H1 (cell line): Measurements from ENCODE around the gene MTAP. TPM values are rescaled to one million over a fixed set of nuclear protein-coding genes. Genes with fewer than 3 reads are reported as not detected.

Experiments
- CTCF ChIA-PET: fragments of 300-600 bp; sonication (Branson Sonifier 250); formaldehyde crosslinking; loops from one replicate; lab custom pipeline; 2021; ENCODE audit not compliant: partially characterized antibody; lab: Charles Lee
- POLR2A ChIA-PET: fragments of 300-600 bp; sonication (Branson Sonifier 250); formaldehyde crosslinking; loops from one replicate; lab custom pipeline; 2021; ENCODE audit warnings: inconsistent platforms; ENCODE audit not compliant: partially characterized antibody; lab: Charles Lee
- DNase-seq, 2 experiments: peaks; one replicate each; pipeline versions ENCODE4 v3.0.0 to v3.0.0-alpha.2; 2010 to 2022; ENCODE audit warnings: low spot score in 2 of 2, low read depth in 1 of 2, mixed read lengths in 1 of 2
- FAIRE-seq: peaks from 2 replicates; lab custom pipeline; 2011; peaks lifted over from hg19 to GRCh38; lab: Jason Lieb, UNC
- H2AFZ ChIP-seq: 2 replicates; pipeline ENCODE4 v1.8.1; 2012; ENCODE audit warnings: low read length, inconsistent platforms
- H2AK5ac ChIP-seq: 2 replicates; pipeline ENCODE4 v1.6.1; 2013; ENCODE audit warnings: low read depth, low read length
- H2BK120ac ChIP-seq: replicated peaks from 2 replicates; pipeline ENCODE3; 2013; ENCODE audit warnings: low read depth, low read length, inconsistent platforms
- H2BK12ac ChIP-seq: 2 replicates; pipeline ENCODE4 v1.6.1; 2013; ENCODE audit warnings: low read depth, low read length
- H2BK15ac ChIP-seq: 2 replicates; pipeline ENCODE4 v1.6.1; 2013; ENCODE audit warnings: low read length
- H2BK20ac ChIP-seq: 2 replicates; pipeline ENCODE4 v1.6.1; 2013; ENCODE audit warnings: low read length
- H2BK5ac ChIP-seq: 2 replicates; pipeline ENCODE4 v1.6.1; 2013; ENCODE audit warnings: low read depth, low read length
- H3K14ac ChIP-seq: 2 replicates; pipeline ENCODE4 v1.6.1; 2013; ENCODE audit warnings: inconsistent platforms; ENCODE audit not compliant: insufficient read length
- H3K18ac ChIP-seq: 2 replicates; pipeline ENCODE4 v1.6.1; 2013; ENCODE audit warnings: low read length; ENCODE audit errors: extremely low read depth
- H3K23ac ChIP-seq: 2 replicates; pipeline ENCODE4 v1.6.1; 2013; ENCODE audit warnings: inconsistent platforms; ENCODE audit not compliant: insufficient read length
- H3K23me2 ChIP-seq: 2 replicates; pipeline ENCODE4 v1.6.1; 2013; ENCODE audit warnings: low read depth, low read length
- H3K27ac ChIP-seq: 2 replicates; pipeline ENCODE4 v1.6.1; 2011; ENCODE audit warnings: low read depth, low read length, inconsistent platforms
- H3K27me3 ChIP-seq, 4 experiments: replicated peaks in 1 of 4; 1 replicate in 1 of 4; 2 replicates in 3 of 4; pipeline versions ENCODE4 v1.6.1 to v1.8.1; 2011 to 2013; ENCODE audit warnings: low read length in 3 of 4, mild to moderate bottlenecking in 3 of 4, inconsistent platforms in 2 of 4, mixed read lengths in 2 of 4, moderate library complexity in 1 of 4; ENCODE audit not compliant: control insufficient read depth in 3 of 4, insufficient read depth in 3 of 4; ENCODE audit errors: extremely low read depth in 1 of 4
- H3K36me3 ChIP-seq, 4 experiments: 2 replicates each; pipeline versions ENCODE4 v1.6.1 to v1.8.1; 2011 to 2013; ENCODE audit warnings: mild to moderate bottlenecking in 4 of 4, low read length in 3 of 4, moderate library complexity in 2 of 4, control low read depth in 1 of 4, inconsistent platforms in 1 of 4; ENCODE audit not compliant: insufficient read depth in 4 of 4, control insufficient read depth in 2 of 4
- H3K4ac ChIP-seq: replicated peaks from 2 replicates; pipeline ENCODE3; 2013; ENCODE audit warnings: low read length, low read depth, mixed read lengths, inconsistent platforms; ENCODE audit not compliant: insufficient read length
- H3K4me1 ChIP-seq, 4 experiments: replicated peaks in 1 of 4; 1 replicate in 1 of 4; 2 replicates in 3 of 4; pipeline versions ENCODE4 v1.6.1 to v1.8.1; 2011 to 2013; ENCODE audit warnings: low read length in 3 of 4, inconsistent platforms in 2 of 4, mixed read lengths in 1 of 4; ENCODE audit not compliant: insufficient read depth in 4 of 4, control insufficient read depth in 3 of 4
- H3K4me2 ChIP-seq, 2 experiments: 2 replicates each; pipeline versions ENCODE4 v1.6.1 to v1.8.1; 2011 to 2013; ENCODE audit warnings: low read depth in 2 of 2, low read length in 2 of 2, control low read depth in 1 of 2, inconsistent platforms in 1 of 2, mild to moderate bottlenecking in 1 of 2; ENCODE audit not compliant: insufficient read depth in 1 of 2
- H3K4me3 ChIP-seq, 4 experiments: fragments of 200-600, 300-600 bp in 1 of 4; sonication (generic), shearing (Covaris generic), sonication (Bioruptor Twin) in 1 of 4; 2 replicates each; pipeline versions ENCODE4 v1.5.1 to v1.8.1; 2011 to 2016; ENCODE audit warnings: low read length in 4 of 4, low read depth in 3 of 4, control low read depth in 2 of 4, inconsistent platforms in 2 of 4, mild to moderate bottlenecking in 2 of 4, mixed read lengths in 1 of 4, moderate library complexity in 1 of 4; ENCODE audit not compliant: insufficient read depth in 2 of 4; ENCODE audit errors: extremely low read depth in 1 of 4
- H3K56ac ChIP-seq: replicated peaks from 2 replicates; pipeline ENCODE3; 2013; ENCODE audit warnings: low read depth, mild to moderate bottlenecking, mixed read lengths, low read length, inconsistent platforms; ENCODE audit not compliant: insufficient read length
- H3K79me1 ChIP-seq: 2 replicates; pipeline ENCODE4 v1.6.1; 2013; ENCODE audit warnings: low read depth, low read length, control low read depth
- H3K79me2 ChIP-seq, 2 experiments: 2 replicates each; pipeline versions ENCODE4 v1.6.1 to v1.8.1; 2012 to 2013; ENCODE audit warnings: low read length in 2 of 2, mild to moderate bottlenecking in 2 of 2, inconsistent platforms in 1 of 2; ENCODE audit not compliant: insufficient read depth in 2 of 2, control insufficient read depth in 1 of 2
- H3K9ac ChIP-seq, 4 experiments: replicated peaks in 1 of 4; 1 replicate in 1 of 4; 2 replicates in 3 of 4; pipeline versions ENCODE4 v1.6.1 to v1.8.1; 2011 to 2013; ENCODE audit warnings: low read depth in 3 of 4, low read length in 3 of 4, control low read depth in 2 of 4, mild to moderate bottlenecking in 2 of 4, moderate library complexity in 2 of 4, inconsistent platforms in 1 of 4; ENCODE audit errors: extremely low read depth in 1 of 4
- H3K9me3 ChIP-seq, 2 experiments: 2 replicates each; pipeline versions ENCODE4 v1.6.1 to v1.8.1; 2012 to 2013; ENCODE audit warnings: mild to moderate bottlenecking in 2 of 2, moderate library complexity in 2 of 2, control low read depth in 1 of 2, inconsistent platforms in 1 of 2, low read depth in 1 of 2, low read length in 1 of 2, mixed read lengths in 1 of 2; ENCODE audit not compliant: insufficient read depth in 2 of 2
- H4K20me1 ChIP-seq, 2 experiments: replicated peaks in 1 of 2; 2 replicates each; pipeline versions ENCODE3 to v1.8.1; 2011 to 2013; ENCODE audit warnings: inconsistent platforms in 2 of 2, low read length in 2 of 2, mild to moderate bottlenecking in 1 of 2; ENCODE audit not compliant: insufficient read depth in 2 of 2, control insufficient read depth in 1 of 2
- H4K5ac ChIP-seq: 2 replicates; pipeline ENCODE4 v1.6.1; 2013; ENCODE audit warnings: low read length, low read depth, mixed read lengths, inconsistent platforms; ENCODE audit not compliant: insufficient read length
- H4K8ac ChIP-seq: 2 replicates; pipeline ENCODE4 v1.8.0; 2013; ENCODE audit warnings: mild to moderate bottlenecking, moderate library complexity, low read length, inconsistent platforms; ENCODE audit not compliant: insufficient read depth; ENCODE audit errors: extremely low read depth
- H4K91ac ChIP-seq: replicated peaks from 2 replicates; pipeline ENCODE3; 2013; ENCODE audit warnings: low read length, mixed read lengths, inconsistent platforms; ENCODE audit not compliant: insufficient read length
- CBX5 ChIP-seq: fragments of 300-800, 300-1000 bp; sonication (generic); IDR thresholded peaks from 2 replicates; pipeline ENCODE4 v1.7.1; 2016; ENCODE audit warnings: antibody characterized with exemption, low read length, low read depth
- CHD1 ChIP-seq: IDR thresholded peaks from 2 replicates; pipeline ENCODE4 v1.6.1; 2012; ENCODE audit warnings: low read depth, low read length, improper control_type of control experiment
- HDAC2 ChIP-seq, 2 experiments: fragments of 300-600 bp in 1 of 2; sonication (generic) in 1 of 2; IDR thresholded peaks; 2 replicates each; pipeline ENCODE4 v1.6.1; 2011 to 2012; ENCODE audit warnings: low read depth in 2 of 2, low read length in 2 of 2, mild to moderate bottlenecking in 2 of 2, moderate library complexity in 2 of 2, borderline replicate concordance in 1 of 2, inconsistent platforms in 1 of 2
- JUN ChIP-seq: IDR thresholded peaks from 2 replicates; pipeline ENCODE4 v1.6.1; 2011; ENCODE audit warnings: low read depth, mild to moderate bottlenecking, improper control_type of control experiment, low read length
- POLR2A ChIP-seq, 2 experiments: IDR thresholded peaks; 1 replicate in 1 of 2; 2 replicates in 1 of 2; pipeline ENCODE4 v1.6.1; 2011; ENCODE audit warnings: low read depth in 2 of 2, low read length in 2 of 2, mild to moderate bottlenecking in 2 of 2; ENCODE audit errors: control extremely low read depth in 1 of 2
- POLR2AphosphoS5 ChIP-seq: IDR thresholded peaks from 2 replicates; pipeline ENCODE4 v1.6.1; 2011; ENCODE audit warnings: low read depth, low read length
- RNF2 ChIP-seq: fragments of 200-900, 300-1000 bp; sonication (generic); IDR thresholded peaks from 2 replicates; pipeline ENCODE4 v1.7.1; 2016; ENCODE audit warnings: borderline replicate concordance, low read depth, mild to moderate bottlenecking, antibody characterized with exemption, low read length; ENCODE audit not compliant: poor library complexity, severe bottlenecking; ENCODE audit errors: missing control alignments
- RXRA ChIP-seq: IDR thresholded peaks from 2 replicates; pipeline ENCODE4 v1.6.1; 2011; ENCODE audit warnings: low read depth, mild to moderate bottlenecking, low read length, moderate library complexity; ENCODE audit not compliant: insufficient read depth
- SAP30 ChIP-seq: fragments of 300-600 bp; sonication (generic); IDR thresholded peaks from 2 replicates; pipeline ENCODE4 v1.7.1; 2012; ENCODE audit warnings: low read length, moderate library complexity, mild to moderate bottlenecking, inconsistent platforms; ENCODE audit not compliant: insufficient read depth, insufficient replicate concordance
- SP2 ChIP-seq: IDR thresholded peaks from 2 replicates; pipeline ENCODE4 v1.6.1; 2012; ENCODE audit warnings: mild to moderate bottlenecking, low read length, inconsistent platforms
- SRF ChIP-seq: IDR thresholded peaks from 2 replicates; pipeline ENCODE4 v1.6.1; 2011; ENCODE audit warnings: mild to moderate bottlenecking, low read depth, low read length, moderate library complexity
- TBP ChIP-seq: IDR thresholded peaks from 2 replicates; pipeline ENCODE4 v1.6.1; 2011; ENCODE audit warnings: low read depth, low read length, improper control_type of control experiment
- WGBS, 2 experiments: shearing (Covaris generic) in 1 of 2; methylation state at CpG; one replicate each; pipeline versions ENCODE4 v1.1.6 to v1.1.7; 2013 to 2015; ENCODE audit warnings: low lambda C conversion rate in 2 of 2, mixed read lengths in 2 of 2, inconsistent platforms in 1 of 2, low coverage in 1 of 2, missing lambda C conversion rate in 1 of 2; ENCODE audit not compliant: insufficient replicate concordance in 2 of 2, insufficient coverage in 1 of 2, insufficient read length in 1 of 2; ENCODE audit errors: extremely low coverage in 1 of 2, missing lambda C conversion rate in 1 of 2; 5-methylcytosine and 5-hydroxymethylcytosine counted together
- polyA plus RNA-seq, 7 experiments: library from polyadenylated mRNA; depleted of rRNA in 3 of 7; stranded (reverse) in 5 of 7; unstranded in 2 of 7; fragments of >200 nt in 5 of 7; fragments of 200-250 nt in 2 of 7; gene quantifications; 1 replicate in 5 of 7; 2 replicates in 1 of 7; 4 replicates in 1 of 7; pipeline versions ENCODE4 v1.2.1 to v1.2.3, GENCODE V29; 2011 to 2013; ENCODE audit warnings: missing spikeins in 2 of 7, mixed read lengths in 2 of 7
- total RNA-seq: library from RNA; stranded (reverse); fragmentation: NEBNext Ultra II Directional; extraction: Animal tissue kit (Norgen Biotek cat#: 25700); gene quantifications from 2 replicates; pipeline ENCODE4 v1.2.1, GENCODE V29; 2021
- TF ChIP-seq, protein P1 (sequence below): IDR thresholded peaks from 2 replicates; pipeline ENCODE4 v1.6.1; 2012; ENCODE audit warnings: inconsistent platforms
- TF ChIP-seq, protein P2 (sequence below): IDR thresholded peaks from 2 replicates; pipeline ENCODE4 v1.6.1; 2012; ENCODE audit warnings: inconsistent platforms

MTAP gene
- total and polyA plus RNA-seq, 2 of the 8 experiments (the other 6 are each of a cell fraction or from before 2014, with no cell fraction given) = 16.4 to 100 TPM

GRCh38 chr9:21935631-21936030 is 133.2 kb downstream of the MTAP start:
- no peak overlapping the region for H2BK15ac ChIP-seq
- no peak overlapping the region for H4K8ac ChIP-seq
- no peak overlapping the region for H2AFZ ChIP-seq
- no peak overlapping the region for H3K27ac ChIP-seq
- peak; percentile 76 for FAIRE-seq
- no peaks in the 10 kb centered on the region for H3K79me1 ChIP-seq
- no peak overlapping the region for H3K18ac ChIP-seq
- H3K4me2 ChIP-seq = no peak overlapping the region
- H3K9me3 ChIP-seq = no peaks in the 10 kb centered on the region
- no peak overlapping the region for H4K5ac ChIP-seq
- CTCF ChIA-PET = interaction anchor here (0.9 to 1.1 kb wide), 2 partner anchors 16 to 309 kb away, joined by 3 read pairs; no protein-coding TSS in a partner anchor
- whole genome bisulfite sequencing, 2 experiments = 83% methylated on average over 1 of the region's 1 CpG; no CpG with 5 or more reads in 1 of the 2 experiments
- H2BK20ac ChIP-seq = no peak overlapping the region
- no peak overlapping the region for H2BK120ac ChIP-seq
- no peak overlapping the region for H2AK5ac ChIP-seq
- no peak overlapping the region for H3K23ac ChIP-seq
- H3K4ac ChIP-seq = no peak overlapping the region
- DNase-seq = peak in 1 of 2 experiments; percentile 1
- H3K23me2 ChIP-seq = no peaks in the 10 kb centered on the region
- no peaks in the 10 kb centered on the region for H3K27me3 ChIP-seq
- H3K4me3 ChIP-seq = no peak overlapping the region
- H3K4me1 ChIP-seq = peaks cover 0 to 6% (median 3%) of the 10 kb centered on the region in 4 experiments; a peak in 2 of 7 replicates
- H3K9ac ChIP-seq = no peak overlapping the region
- no peaks in the 10 kb centered on the region for H3K36me3 ChIP-seq
- H4K20me1 ChIP-seq = no peaks in the 10 kb centered on the region
- H4K91ac ChIP-seq = no peak overlapping the region
- no peaks in the 10 kb centered on the region for H3K79me2 ChIP-seq
- H2BK5ac ChIP-seq = no peak overlapping the region
- no peak overlapping the region for H3K14ac ChIP-seq
- H2BK12ac ChIP-seq = no peak overlapping the region
- no peak overlapping the region for H3K56ac ChIP-seq
- POLR2A ChIA-PET = no interaction called here
- TF ChIP-seq SP2 (no peak), TBP (no peak), RNF2 (no peak), SRF (no peak), POLR2AphosphoS5 (no peak), CBX5 (no peak), HDAC2 (IDR thresholded peaks at IDR 0.05; ENCODE audit: borderline replicate concordance in 1 of 2, low read depth in 2 of 2, low read length in 2 of 2) (no peak), RXRA (no peak), POLR2A (IDR thresholded peaks at IDR 0.05; ENCODE audit: control extremely low read depth in 1 of 2, low read depth in 2 of 2, low read length in 2 of 2) (no peak), SAP30 (no peak), JUN (no peak), CHD1 (no peak)
- TF ChIP-seq, protein P1, sequence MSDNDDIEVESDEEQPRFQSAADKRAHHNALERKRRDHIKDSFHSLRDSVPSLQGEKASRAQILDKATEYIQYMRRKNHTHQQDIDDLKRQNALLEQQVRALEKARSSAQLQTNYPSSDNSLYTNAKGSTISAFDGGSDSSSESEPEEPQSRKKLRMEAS = no peak
- TF ChIP-seq, protein P2, sequence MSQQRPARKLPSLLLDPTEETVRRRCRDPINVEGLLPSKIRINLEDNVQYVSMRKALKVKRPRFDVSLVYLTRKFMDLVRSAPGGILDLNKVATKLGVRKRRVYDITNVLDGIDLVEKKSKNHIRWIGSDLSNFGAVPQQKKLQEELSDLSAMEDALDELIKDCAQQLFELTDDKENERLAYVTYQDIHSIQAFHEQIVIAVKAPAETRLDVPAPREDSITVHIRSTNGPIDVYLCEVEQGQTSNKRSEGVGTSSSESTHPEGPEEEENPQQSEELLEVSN = no peak
